Measurements from ENCODE around the gene IGSF21.
A peak's percentile ranks its signal among the peaks of the same experiment; 100 is the strongest.

The IGSF21 gene

GRCh38 chr1:18297896-18298648 is 190.5 kb downstream of the IGSF21 start:
- Histone ChIP-seq H3K9me3 (ENCODE audit: control insufficient read depth, low read depth, low read length) (no peaks in the 10 kb centered on the region), H3K9ac (ENCODE audit: low read length) (peak overlapping the region; percentile 49), H3K27ac (ENCODE audit: low read length) (peak overlapping the region; percentile 43), H3K4me3 (ENCODE audit: low read length) (no peak overlapping the region), H3K4me1 (ENCODE audit: control insufficient read depth, low read depth, low read length) (peaks cover 51% of the 10 kb centered on the region), H3K27me3 (ENCODE audit: control insufficient read depth, insufficient read depth, low read length) (no peaks in the 10 kb centered on the region), H3K36me3 (ENCODE audit: control insufficient read depth, low read depth, low read length) (no peaks in the 10 kb centered on the region)

- H3K9ac ChIP-seq (ENCODE audit: low read length): peak overlapping the region; percentile 49
- H3K27me3 ChIP-seq (ENCODE audit: control insufficient read depth, insufficient read depth, low read length): no peaks in the 10 kb centered on the region
- no peaks in the 10 kb centered on the region for H3K36me3 ChIP-seq (ENCODE audit: control insufficient read depth, low read depth, low read length)
- H3K4me3 ChIP-seq (ENCODE audit: low read length): no peak overlapping the region
- H3K4me1 ChIP-seq (ENCODE audit: control insufficient read depth, low read depth, low read length): peaks cover 36% of the 10 kb centered on the region
- H3K9me3 ChIP-seq (ENCODE audit: control insufficient read depth, low read depth, low read length): no peaks in the 10 kb centered on the region
- peak overlapping the region; percentile 43 for H3K27ac ChIP-seq (ENCODE audit: low read length)
Measured at GRCh38 chr1:18299441-18300338, 192.1 kb downstream of the IGSF21 start.

- no peak overlapping the region for H3K4me3 ChIP-seq (ENCODE audit: low read length)
- no peaks in the 10 kb centered on the region for H3K36me3 ChIP-seq (ENCODE audit: control insufficient read depth, low read depth, low read length)
- no peak overlapping the region for H3K27ac ChIP-seq (ENCODE audit: low read length)
- no peaks in the 10 kb centered on the region for H3K27me3 ChIP-seq (ENCODE audit: control insufficient read depth, insufficient read depth, low read length)
- peaks cover 34% of the 10 kb centered on the region for H3K4me1 ChIP-seq (ENCODE audit: control insufficient read depth, low read depth, low read length)
- H3K9me3 ChIP-seq (ENCODE audit: control insufficient read depth, low read depth, low read length): no peaks in the 10 kb centered on the region
- no peak overlapping the region for H3K9ac ChIP-seq (ENCODE audit: low read length)
Measured at GRCh38 chr1:18300376-18300775, 192.8 kb downstream of the IGSF21 start.

GRCh38 chr1:18302788-18303413 is 195.3 kb downstream of the IGSF21 start:
- no peak overlapping the region for H3K4me3 ChIP-seq (ENCODE audit: low read length)
- H3K27ac ChIP-seq (ENCODE audit: low read length): no peak overlapping the region
- H3K9ac ChIP-seq (ENCODE audit: low read length): no peak overlapping the region
- no peaks in the 10 kb centered on the region for H3K9me3 ChIP-seq (ENCODE audit: control insufficient read depth, low read depth, low read length)
- peaks cover 18% of the 10 kb centered on the region for H3K4me1 ChIP-seq (ENCODE audit: control insufficient read depth, low read depth, low read length)
- H3K27me3 ChIP-seq (ENCODE audit: control insufficient read depth, insufficient read depth, low read length): no peaks in the 10 kb centered on the region
- H3K36me3 ChIP-seq (ENCODE audit: control insufficient read depth, low read depth, low read length): no peaks in the 10 kb centered on the region

GRCh38 chr1:18304151-18304869 is 196.7 kb downstream of the IGSF21 start:
- Histone ChIP-seq H3K27me3 (ENCODE audit: control insufficient read depth, insufficient read depth, low read length) (no peaks in the 10 kb centered on the region), H3K27ac (ENCODE audit: low read length) (no peak overlapping the region), H3K36me3 (ENCODE audit: control insufficient read depth, low read depth, low read length) (no peaks in the 10 kb centered on the region), H3K4me3 (ENCODE audit: low read length) (no peak overlapping the region), H3K9ac (ENCODE audit: low read length) (no peak overlapping the region), H3K9me3 (ENCODE audit: control insufficient read depth, low read depth, low read length) (no peaks in the 10 kb centered on the region), H3K4me1 (ENCODE audit: control insufficient read depth, low read depth, low read length) (peaks cover 4% of the 10 kb centered on the region)

GRCh38 chr1:18305182-18305795 is 197.7 kb downstream of the IGSF21 start:
- no peak overlapping the region for H3K27ac ChIP-seq (ENCODE audit: low read length)
- no peak overlapping the region for H3K4me3 ChIP-seq (ENCODE audit: low read length)
- no peak overlapping the region for H3K9ac ChIP-seq (ENCODE audit: low read length)
- H3K27me3 ChIP-seq (ENCODE audit: control insufficient read depth, insufficient read depth, low read length): no peaks in the 10 kb centered on the region
- H3K4me1 ChIP-seq (ENCODE audit: control insufficient read depth, low read depth, low read length): no peaks in the 10 kb centered on the region
- H3K36me3 ChIP-seq (ENCODE audit: control insufficient read depth, low read depth, low read length): no peaks in the 10 kb centered on the region
- H3K9me3 ChIP-seq (ENCODE audit: control insufficient read depth, low read depth, low read length): no peaks in the 10 kb centered on the region

GRCh38 chr1:18307329-18307898 is 199.8 kb downstream of the IGSF21 start:
- H3K36me3 ChIP-seq (ENCODE audit: control insufficient read depth, low read depth, low read length): no peaks in the 10 kb centered on the region

GRCh38 chr1:18309552-18310155 is 202.1 kb downstream of the IGSF21 start:
- H3K9ac ChIP-seq (ENCODE audit: low read length): no peak overlapping the region
- no peak overlapping the region for H3K27ac ChIP-seq (ENCODE audit: low read length)
- no peak overlapping the region for H3K4me3 ChIP-seq (ENCODE audit: low read length)
- no peaks in the 10 kb centered on the region for H3K4me1 ChIP-seq (ENCODE audit: control insufficient read depth, low read depth, low read length)
- H3K27me3 ChIP-seq (ENCODE audit: control insufficient read depth, insufficient read depth, low read length): no peaks in the 10 kb centered on the region
- H3K9me3 ChIP-seq (ENCODE audit: control insufficient read depth, low read depth, low read length): no peaks in the 10 kb centered on the region
- no peaks in the 10 kb centered on the region for H3K36me3 ChIP-seq (ENCODE audit: control insufficient read depth, low read depth, low read length)

More at GRCh38 chr1:18307329-18307898, 199.8 kb downstream of the IGSF21 start:
- Histone ChIP-seq H3K9me3 (ENCODE audit: control insufficient read depth, low read depth, low read length) (no peaks in the 10 kb centered on the region), H3K27me3 (ENCODE audit: control insufficient read depth, insufficient read depth, low read length) (no peaks in the 10 kb centered on the region), H3K4me1 (ENCODE audit: control insufficient read depth, low read depth, low read length) (no peaks in the 10 kb centered on the region), H3K9ac (ENCODE audit: low read length) (no peak overlapping the region), H3K4me3 (ENCODE audit: low read length) (no peak overlapping the region), H3K27ac (ENCODE audit: low read length) (no peak overlapping the region)

- Histone ChIP-seq H3K9ac (ENCODE audit: low read length) (no peak overlapping the region), H3K4me3 (ENCODE audit: low read length) (no peak overlapping the region), H3K4me1 (ENCODE audit: control insufficient read depth, low read depth, low read length) (no peaks in the 10 kb centered on the region), H3K27ac (ENCODE audit: low read length) (no peak overlapping the region), H3K36me3 (ENCODE audit: control insufficient read depth, low read depth, low read length) (no peaks in the 10 kb centered on the region), H3K9me3 (ENCODE audit: control insufficient read depth, low read depth, low read length) (no peaks in the 10 kb centered on the region), H3K27me3 (ENCODE audit: control insufficient read depth, insufficient read depth, low read length) (no peaks in the 10 kb centered on the region)
Measured at GRCh38 chr1:18312961-18313360, 205.4 kb downstream of the IGSF21 start.

- H3K4me3 ChIP-seq (ENCODE audit: low read length): no peak overlapping the region
- no peaks in the 10 kb centered on the region for H3K27me3 ChIP-seq (ENCODE audit: control insufficient read depth, insufficient read depth, low read length)
- H3K36me3 ChIP-seq (ENCODE audit: control insufficient read depth, low read depth, low read length): no peaks in the 10 kb centered on the region
- no peak overlapping the region for H3K27ac ChIP-seq (ENCODE audit: low read length)
- H3K4me1 ChIP-seq (ENCODE audit: control insufficient read depth, low read depth, low read length): no peaks in the 10 kb centered on the region
- H3K9ac ChIP-seq (ENCODE audit: low read length): no peak overlapping the region
- no peaks in the 10 kb centered on the region for H3K9me3 ChIP-seq (ENCODE audit: control insufficient read depth, low read depth, low read length)
Measured at GRCh38 chr1:18313523-18313922, 205.9 kb downstream of the IGSF21 start.

Measured in iPS-18a (cell line).